ENCODE data around the gene MFF.

- no peak for TF ChIP-seq CTCF (IDR thresholded peaks at IDR 0.05)
- no peak for TF ChIP-seq EP300 (IDR thresholded peaks at IDR 0.05; ENCODE audit: borderline replicate concordance in 1 of 2, low read depth in 1 of 2, low read length in 1 of 2)
- no peak for TF ChIP-seq TEAD4 (IDR thresholded peaks at IDR 0.05; ENCODE audit: borderline replicate concordance, insufficient read depth)
- TF ChIP-seq SMC3 (IDR thresholded peaks at IDR 0.05; ENCODE audit: low read depth, low read length): no peak
- no peak for TF ChIP-seq TCF12 (IDR thresholded peaks at IDR 0.05)
- no peak for TF ChIP-seq GABPA (IDR thresholded peaks at IDR 0.05; ENCODE audit: low read depth)
- TF ChIP-seq YY1 (IDR thresholded peaks at IDR 0.05; ENCODE audit: low read depth): no peak
- TF ChIP-seq TAF1 (IDR thresholded peaks at IDR 0.05; ENCODE audit: borderline replicate concordance, low read depth, low read length): no peak
- no peak for TF ChIP-seq REST (IDR thresholded peaks at IDR 0.05; ENCODE audit: low read depth, low read length)
Measured at GRCh38 chr2:227389661-227390060, 64.6 kb downstream of the MFF start.
